H9 (cell line): ENCODE results near the gene MINDY4. TPM values are rescaled to one million over a fixed set of nuclear protein-coding genes. Genes with fewer than 3 reads are reported as not detected.

ENCODE experiments used
- DNase-seq: peaks from one replicate; pipeline ENCODE4 v3.0.0-alpha.2; 2017
- H2AFZ ChIP-seq: one replicate; pipeline ENCODE4 v1.6.1; 2013; ENCODE audit warnings: mild to moderate bottlenecking, low read length, control low read depth, moderate library complexity
- H2AK5ac ChIP-seq: 2 replicates; pipeline ENCODE4 v1.6.1; 2013; ENCODE audit warnings: low read length, control low read depth, mixed read lengths; ENCODE audit not compliant: insufficient read length
- H2BK120ac ChIP-seq: one replicate; pipeline ENCODE4 v1.6.1; 2013; ENCODE audit warnings: low read depth, mild to moderate bottlenecking, low read length, control low read depth, inconsistent platforms; ENCODE audit not compliant: poor library complexity, severe bottlenecking
- H2BK12ac ChIP-seq: 2 replicates; pipeline ENCODE4 v1.6.1; 2013; ENCODE audit warnings: low read length, control low read depth, mixed read lengths, low read depth; ENCODE audit not compliant: insufficient read length
- H2BK15ac ChIP-seq: 2 replicates; pipeline ENCODE4 v1.6.1; 2013; ENCODE audit warnings: low read depth, low read length, control low read depth
- H2BK20ac ChIP-seq: one replicate; pipeline ENCODE4 v1.6.1; 2013; ENCODE audit warnings: low read depth, mild to moderate bottlenecking, low read length, control low read depth, inconsistent platforms; ENCODE audit not compliant: poor library complexity, severe bottlenecking
- H2BK5ac ChIP-seq: 2 replicates; pipeline ENCODE4 v1.6.1; 2013; ENCODE audit warnings: low read length, control low read depth, mixed read lengths; ENCODE audit not compliant: insufficient read length
- H3K14ac ChIP-seq: 2 replicates; pipeline ENCODE4 v1.6.1; 2013; ENCODE audit warnings: low read length, control low read depth; ENCODE audit not compliant: insufficient read depth
- H3K18ac ChIP-seq: 2 replicates; pipeline ENCODE4 v1.6.1; 2013; ENCODE audit warnings: low read depth, mild to moderate bottlenecking, mixed read lengths, low read length, control low read depth; ENCODE audit not compliant: insufficient read length
- H3K23ac ChIP-seq: 2 replicates; pipeline ENCODE4 v1.6.1; 2013; ENCODE audit warnings: low read length, control low read depth, mixed read lengths, low read depth; ENCODE audit not compliant: insufficient read length
- H3K23me2 ChIP-seq: 2 replicates; pipeline ENCODE4 v1.6.1; 2013; ENCODE audit warnings: low read depth, mild to moderate bottlenecking, mixed read lengths, low read length, control low read depth; ENCODE audit not compliant: insufficient read length, poor library complexity, severe bottlenecking
- H3K27ac ChIP-seq: 2 replicates; pipeline ENCODE4 v1.5.1; 2013; ENCODE audit warnings: low read length, control low read depth, mixed read lengths, low read depth; ENCODE audit not compliant: insufficient read length
- H3K27me3 ChIP-seq: 2 replicates; pipeline ENCODE4 v1.6.1; 2013; ENCODE audit warnings: low read length, control low read depth, inconsistent platforms; ENCODE audit not compliant: insufficient read depth
- H3K4ac ChIP-seq: 2 replicates; pipeline ENCODE4 v1.6.1; 2013; ENCODE audit warnings: low read depth, mild to moderate bottlenecking, control low read depth, inconsistent platforms, low read length, moderate library complexity
- H3K4me1 ChIP-seq: 2 replicates; pipeline ENCODE4 v1.6.1; 2013; ENCODE audit warnings: low read length, control low read depth, inconsistent platforms; ENCODE audit not compliant: insufficient read depth
- H3K4me2 ChIP-seq: 2 replicates; pipeline ENCODE4 v1.6.1; 2013; ENCODE audit warnings: low read length, control low read depth, mixed read lengths; ENCODE audit not compliant: insufficient read length, insufficient read depth
- H3K56ac ChIP-seq: 2 replicates; pipeline ENCODE4 v1.6.1; 2013; ENCODE audit warnings: low read depth, mild to moderate bottlenecking, mixed read lengths, low read length, control low read depth; ENCODE audit not compliant: insufficient read length
- H3K79me1 ChIP-seq: 2 replicates; pipeline ENCODE4 v1.6.1; 2013; ENCODE audit warnings: low read depth, mild to moderate bottlenecking, moderate library complexity, low read length, control low read depth, inconsistent platforms; ENCODE audit not compliant: insufficient read depth, poor library complexity, severe bottlenecking
- H3K79me2 ChIP-seq: 2 replicates; pipeline ENCODE4 v1.6.1; 2013; ENCODE audit warnings: low read length, control low read depth, inconsistent platforms; ENCODE audit not compliant: insufficient read depth
- H3K9ac ChIP-seq: 2 replicates; pipeline ENCODE4 v1.6.1; 2013; ENCODE audit warnings: low read length, control low read depth, mixed read lengths; ENCODE audit not compliant: insufficient read length; ENCODE audit errors: extremely low read depth
- H3K9me3 ChIP-seq: one replicate; pipeline ENCODE4 v1.6.1; 2013; ENCODE audit warnings: low read depth, low read length, inconsistent platforms; ENCODE audit not compliant: control insufficient read depth
- H3T11ph ChIP-seq: one replicate; pipeline ENCODE4 v1.6.1; 2013; ENCODE audit warnings: mild to moderate bottlenecking, low read length, control low read depth, inconsistent platforms
- H4K20me1 ChIP-seq: one replicate; pipeline ENCODE4 v1.6.1; 2013; ENCODE audit not compliant: control insufficient read depth, insufficient read length, insufficient read depth
- H4K5ac ChIP-seq: 2 replicates; pipeline ENCODE4 v1.6.1; 2013; ENCODE audit warnings: low read depth, mild to moderate bottlenecking, mixed read lengths, low read length, control low read depth; ENCODE audit not compliant: insufficient read length
- H4K8ac ChIP-seq: replicated peaks from 2 replicates; pipeline ENCODE4 v1.6.1; 2013; ENCODE audit warnings: low read length, control low read depth, mixed read lengths, low read depth; ENCODE audit not compliant: insufficient read length
- H4K91ac ChIP-seq: 2 replicates; pipeline ENCODE4 v1.6.1; 2013; ENCODE audit warnings: low read depth, mild to moderate bottlenecking, moderate library complexity, mixed read lengths, low read length, control low read depth; ENCODE audit not compliant: insufficient read length
- H3K27ac Mint-ChIP-seq, 3 experiments: 2 replicates in 2 of 3; 3 replicates in 1 of 3; pipeline ENCODE4 v1.8.0; 2020 to 2021; ENCODE audit warnings: mixed read lengths in 3 of 3, mild to moderate bottlenecking in 1 of 3, moderate library complexity in 1 of 3
- H3K27me3 Mint-ChIP-seq: 2 replicates; pipeline ENCODE4 v1.8.0; 2021; ENCODE audit warnings: low read depth, mild to moderate bottlenecking, moderate library complexity, mixed read lengths
- H3K36me3 Mint-ChIP-seq, 3 experiments: 2 replicates in 2 of 3; 3 replicates in 1 of 3; pipeline ENCODE4 v1.8.0; 2020 to 2021; ENCODE audit warnings: low read depth in 3 of 3, mixed read lengths in 3 of 3; ENCODE audit not compliant: insufficient read depth in 1 of 3
- H3K4me1 Mint-ChIP-seq, 2 experiments: 2 replicates each; pipeline ENCODE4 v1.8.0; 2020; ENCODE audit warnings: mixed read lengths in 2 of 2
- H3K4me3 Mint-ChIP-seq, 2 experiments: 2 replicates in 1 of 2; 3 replicates in 1 of 2; pipeline ENCODE4 v1.8.0; 2020 to 2021; ENCODE audit warnings: mild to moderate bottlenecking in 2 of 2, mixed read lengths in 2 of 2, moderate library complexity in 1 of 2
- H3K9me3 Mint-ChIP-seq, 2 experiments: 2 replicates in 1 of 2; 3 replicates in 1 of 2; pipeline ENCODE4 v1.8.0; 2020; ENCODE audit warnings: mild to moderate bottlenecking in 2 of 2, mixed read lengths in 2 of 2, moderate library complexity in 1 of 2
- CTCF ChIP-seq: fragments of 200-600 bp; sonication (generic); conservative IDR thresholded peaks from 3 replicates; pipeline ENCODE4 v1.8.0; 2021; ENCODE audit warnings: antibody characterized with exemption, mild to moderate bottlenecking
- WGBS: extraction: QIAGEN DNeasy Blood & Tissue Kit; methylation state at CpG from one replicate; pipeline ENCODE4 v1.1.7; 2013; ENCODE audit warnings: missing lambda C conversion rate, low lambda C conversion rate, mixed read lengths; ENCODE audit not compliant: insufficient read length; ENCODE audit errors: extremely low coverage; 5-methylcytosine and 5-hydroxymethylcytosine counted together
- total RNA-seq: library from RNA; stranded (reverse); gene quantifications from 2 replicates; pipeline ENCODE4 v1.2.1, GENCODE V29; 2021

Gene MINDY4
- total RNA-seq, 1 experiment from 2014 or later = 3.1 TPM

- no peak overlapping the region for H2BK15ac ChIP-seq
- no peaks in the 10 kb centered on the region; the same call in 1 of the 2 replicates for H3K27me3 Mint-ChIP-seq
- H3K4me2 ChIP-seq = no peak overlapping the region
- no peaks in the 10 kb centered on the region; a peak in 1 of 5 replicates for H3K9me3 Mint-ChIP-seq
- H4K91ac ChIP-seq = no peak overlapping the region
- no peak overlapping the region for H3K4me3 Mint-ChIP-seq
- no peaks in the 10 kb centered on the region for H3K4me1 Mint-ChIP-seq
- no peaks in the 10 kb centered on the region for H3K36me3 Mint-ChIP-seq
- no peak overlapping the region for H3K23ac ChIP-seq
- no peak overlapping the region for H3T11ph ChIP-seq
- H3K27ac ChIP-seq = no peak overlapping the region
- WGBS = no CpG with 5 or more reads among the region's 3 CpGs
- H2BK12ac ChIP-seq = no peak overlapping the region
- H3K79me2 ChIP-seq = no peaks in the 10 kb centered on the region
- H3K9ac ChIP-seq = no peak overlapping the region
- no peak overlapping the region for H3K4ac ChIP-seq
- no peaks in the 10 kb centered on the region for H3K9me3 ChIP-seq
- no peaks in the 10 kb centered on the region for H3K4me1 ChIP-seq
- no peak for TF ChIP-seq CTCF
- no peaks in the 10 kb centered on the region for H3K79me1 ChIP-seq
- H3K23me2 ChIP-seq = no peaks in the 10 kb centered on the region
- no peak overlapping the region for H2BK120ac ChIP-seq
- H3K27ac Mint-ChIP-seq = no peak overlapping the region
- H2AFZ ChIP-seq = no peak overlapping the region
- H4K20me1 ChIP-seq = no peaks in the 10 kb centered on the region
- H3K27me3 ChIP-seq = 0 out of 2 replicates have a peak, but pooled peaks cover 3% of the 10 kb centered on the region
- H2AK5ac ChIP-seq = no peak overlapping the region
- no peak overlapping the region for H4K5ac ChIP-seq
- H3K14ac ChIP-seq = no peak overlapping the region
- H3K18ac ChIP-seq = no peak overlapping the region
- H3K56ac ChIP-seq = no peak overlapping the region
- DNase-seq = no peak
- H4K8ac ChIP-seq = no peak overlapping the region
- H2BK5ac ChIP-seq = no peak overlapping the region
- H2BK20ac ChIP-seq = no peak overlapping the region
These were observed 73.7 kb downstream of the MINDY4 start for GRCh38 chr7:30844916-30845315.
